H1 (cell line): ENCODE results near the gene ARHGAP28. TPM values are rescaled to one million over a fixed set of nuclear protein-coding genes. Genes with fewer than 3 reads are reported as not detected.

Source experiments
- CTCF ChIA-PET: fragments of 300-600 bp; sonication (Branson Sonifier 250); formaldehyde crosslinking; loops from one replicate; lab custom pipeline; 2021; ENCODE audit not compliant: partially characterized antibody; lab: Charles Lee
- POLR2A ChIA-PET: fragments of 300-600 bp; sonication (Branson Sonifier 250); formaldehyde crosslinking; loops from one replicate; lab custom pipeline; 2021; ENCODE audit warnings: inconsistent platforms; ENCODE audit not compliant: partially characterized antibody; lab: Charles Lee
- DNase-seq, 2 experiments: peaks; one replicate each; pipeline versions ENCODE4 v3.0.0 to v3.0.0-alpha.2; 2010 to 2022; ENCODE audit warnings: low spot score in 2 of 2, low read depth in 1 of 2, mixed read lengths in 1 of 2
- FAIRE-seq: peaks from 2 replicates; lab custom pipeline; 2011; peaks lifted over from hg19 to GRCh38; lab: Jason Lieb, UNC
- H2AFZ ChIP-seq: 2 replicates; pipeline ENCODE4 v1.8.1; 2012; ENCODE audit warnings: low read length, inconsistent platforms
- H2AK5ac ChIP-seq: 2 replicates; pipeline ENCODE4 v1.6.1; 2013; ENCODE audit warnings: low read depth, low read length
- H2BK120ac ChIP-seq: replicated peaks from 2 replicates; pipeline ENCODE3; 2013; ENCODE audit warnings: low read depth, low read length, inconsistent platforms
- H2BK12ac ChIP-seq: 2 replicates; pipeline ENCODE4 v1.6.1; 2013; ENCODE audit warnings: low read depth, low read length
- H2BK15ac ChIP-seq: 2 replicates; pipeline ENCODE4 v1.6.1; 2013; ENCODE audit warnings: low read length
- H2BK20ac ChIP-seq: 2 replicates; pipeline ENCODE4 v1.6.1; 2013; ENCODE audit warnings: low read length
- H2BK5ac ChIP-seq: 2 replicates; pipeline ENCODE4 v1.6.1; 2013; ENCODE audit warnings: low read depth, low read length
- H3K14ac ChIP-seq: 2 replicates; pipeline ENCODE4 v1.6.1; 2013; ENCODE audit warnings: inconsistent platforms; ENCODE audit not compliant: insufficient read length
- H3K18ac ChIP-seq: 2 replicates; pipeline ENCODE4 v1.6.1; 2013; ENCODE audit warnings: low read length; ENCODE audit errors: extremely low read depth
- H3K23ac ChIP-seq: 2 replicates; pipeline ENCODE4 v1.6.1; 2013; ENCODE audit warnings: inconsistent platforms; ENCODE audit not compliant: insufficient read length
- H3K23me2 ChIP-seq: 2 replicates; pipeline ENCODE4 v1.6.1; 2013; ENCODE audit warnings: low read depth, low read length
- H3K27ac ChIP-seq: 2 replicates; pipeline ENCODE4 v1.6.1; 2011; ENCODE audit warnings: low read depth, low read length, inconsistent platforms
- H3K27me3 ChIP-seq, 4 experiments: replicated peaks in 1 of 4; 1 replicate in 1 of 4; 2 replicates in 3 of 4; pipeline versions ENCODE4 v1.6.1 to v1.8.1; 2011 to 2013; ENCODE audit warnings: low read length in 3 of 4, mild to moderate bottlenecking in 3 of 4, inconsistent platforms in 2 of 4, mixed read lengths in 2 of 4, moderate library complexity in 1 of 4; ENCODE audit not compliant: control insufficient read depth in 3 of 4, insufficient read depth in 3 of 4; ENCODE audit errors: extremely low read depth in 1 of 4
- H3K36me3 ChIP-seq, 4 experiments: 2 replicates each; pipeline versions ENCODE4 v1.6.1 to v1.8.1; 2011 to 2013; ENCODE audit warnings: mild to moderate bottlenecking in 4 of 4, low read length in 3 of 4, moderate library complexity in 2 of 4, control low read depth in 1 of 4, inconsistent platforms in 1 of 4; ENCODE audit not compliant: insufficient read depth in 4 of 4, control insufficient read depth in 2 of 4
- H3K4ac ChIP-seq: replicated peaks from 2 replicates; pipeline ENCODE3; 2013; ENCODE audit warnings: low read length, low read depth, mixed read lengths, inconsistent platforms; ENCODE audit not compliant: insufficient read length
- H3K4me1 ChIP-seq, 4 experiments: replicated peaks in 1 of 4; 1 replicate in 1 of 4; 2 replicates in 3 of 4; pipeline versions ENCODE4 v1.6.1 to v1.8.1; 2011 to 2013; ENCODE audit warnings: low read length in 3 of 4, inconsistent platforms in 2 of 4, mixed read lengths in 1 of 4; ENCODE audit not compliant: insufficient read depth in 4 of 4, control insufficient read depth in 3 of 4
- H3K4me2 ChIP-seq, 2 experiments: 2 replicates each; pipeline versions ENCODE4 v1.6.1 to v1.8.1; 2011 to 2013; ENCODE audit warnings: low read depth in 2 of 2, low read length in 2 of 2, control low read depth in 1 of 2, inconsistent platforms in 1 of 2, mild to moderate bottlenecking in 1 of 2; ENCODE audit not compliant: insufficient read depth in 1 of 2
- H3K4me3 ChIP-seq, 4 experiments: fragments of 200-600, 300-600 bp in 1 of 4; sonication (generic), shearing (Covaris generic), sonication (Bioruptor Twin) in 1 of 4; 2 replicates each; pipeline versions ENCODE4 v1.5.1 to v1.8.1; 2011 to 2016; ENCODE audit warnings: low read length in 4 of 4, low read depth in 3 of 4, control low read depth in 2 of 4, inconsistent platforms in 2 of 4, mild to moderate bottlenecking in 2 of 4, mixed read lengths in 1 of 4, moderate library complexity in 1 of 4; ENCODE audit not compliant: insufficient read depth in 2 of 4; ENCODE audit errors: extremely low read depth in 1 of 4
- H3K56ac ChIP-seq: replicated peaks from 2 replicates; pipeline ENCODE3; 2013; ENCODE audit warnings: low read depth, mild to moderate bottlenecking, mixed read lengths, low read length, inconsistent platforms; ENCODE audit not compliant: insufficient read length
- H3K79me1 ChIP-seq: 2 replicates; pipeline ENCODE4 v1.6.1; 2013; ENCODE audit warnings: low read depth, low read length, control low read depth
- H3K79me2 ChIP-seq, 2 experiments: 2 replicates each; pipeline versions ENCODE4 v1.6.1 to v1.8.1; 2012 to 2013; ENCODE audit warnings: low read length in 2 of 2, mild to moderate bottlenecking in 2 of 2, inconsistent platforms in 1 of 2; ENCODE audit not compliant: insufficient read depth in 2 of 2, control insufficient read depth in 1 of 2
- H3K9ac ChIP-seq, 4 experiments: replicated peaks in 1 of 4; 1 replicate in 1 of 4; 2 replicates in 3 of 4; pipeline versions ENCODE4 v1.6.1 to v1.8.1; 2011 to 2013; ENCODE audit warnings: low read depth in 3 of 4, low read length in 3 of 4, control low read depth in 2 of 4, mild to moderate bottlenecking in 2 of 4, moderate library complexity in 2 of 4, inconsistent platforms in 1 of 4; ENCODE audit errors: extremely low read depth in 1 of 4
- H3K9me3 ChIP-seq, 2 experiments: 2 replicates each; pipeline versions ENCODE4 v1.6.1 to v1.8.1; 2012 to 2013; ENCODE audit warnings: mild to moderate bottlenecking in 2 of 2, moderate library complexity in 2 of 2, control low read depth in 1 of 2, inconsistent platforms in 1 of 2, low read depth in 1 of 2, low read length in 1 of 2, mixed read lengths in 1 of 2; ENCODE audit not compliant: insufficient read depth in 2 of 2
- H4K20me1 ChIP-seq, 2 experiments: replicated peaks in 1 of 2; 2 replicates each; pipeline versions ENCODE3 to v1.8.1; 2011 to 2013; ENCODE audit warnings: inconsistent platforms in 2 of 2, low read length in 2 of 2, mild to moderate bottlenecking in 1 of 2; ENCODE audit not compliant: insufficient read depth in 2 of 2, control insufficient read depth in 1 of 2
- H4K5ac ChIP-seq: 2 replicates; pipeline ENCODE4 v1.6.1; 2013; ENCODE audit warnings: low read length, low read depth, mixed read lengths, inconsistent platforms; ENCODE audit not compliant: insufficient read length
- H4K8ac ChIP-seq: 2 replicates; pipeline ENCODE4 v1.8.0; 2013; ENCODE audit warnings: mild to moderate bottlenecking, moderate library complexity, low read length, inconsistent platforms; ENCODE audit not compliant: insufficient read depth; ENCODE audit errors: extremely low read depth
- H4K91ac ChIP-seq: replicated peaks from 2 replicates; pipeline ENCODE3; 2013; ENCODE audit warnings: low read length, mixed read lengths, inconsistent platforms; ENCODE audit not compliant: insufficient read length
- CEBPB ChIP-seq: IDR thresholded peaks from 2 replicates; pipeline ENCODE4 v1.6.1; 2012; ENCODE audit warnings: low read depth, low read length
- GABPA ChIP-seq: IDR thresholded peaks from 2 replicates; pipeline ENCODE4 v1.6.1; 2011; ENCODE audit warnings: mild to moderate bottlenecking, low read length, moderate library complexity, borderline replicate concordance; ENCODE audit not compliant: insufficient read depth
- GTF2F1 ChIP-seq: IDR thresholded peaks from 2 replicates; pipeline ENCODE4 v1.6.1; 2012; ENCODE audit warnings: low read depth, low read length, improper control_type of control experiment, borderline replicate concordance
- JUND ChIP-seq: IDR thresholded peaks from 2 replicates; pipeline ENCODE4 v1.6.1; 2011; ENCODE audit warnings: mild to moderate bottlenecking, improper control_type of control experiment, low read length
- KDM5A ChIP-seq: fragments of 200-600 bp; IDR thresholded peaks from 2 replicates; pipeline ENCODE4 v1.7.1; 2012; ENCODE audit warnings: mild to moderate bottlenecking, low read length, inconsistent platforms, mixed read lengths
- MAFK ChIP-seq: IDR thresholded peaks from 2 replicates; pipeline ENCODE4 v1.6.1; 2012; ENCODE audit warnings: low read depth, mild to moderate bottlenecking, improper control_type of control experiment, low read length
- NRF1 ChIP-seq: IDR thresholded peaks from 2 replicates; pipeline ENCODE4 v1.6.1; 2011; ENCODE audit warnings: mild to moderate bottlenecking, low read depth, low read length, improper control_type of control experiment
- RXRA ChIP-seq: IDR thresholded peaks from 2 replicates; pipeline ENCODE4 v1.6.1; 2011; ENCODE audit warnings: low read depth, mild to moderate bottlenecking, low read length, moderate library complexity; ENCODE audit not compliant: insufficient read depth
- SAP30 ChIP-seq: fragments of 300-600 bp; sonication (generic); IDR thresholded peaks from 2 replicates; pipeline ENCODE4 v1.7.1; 2012; ENCODE audit warnings: low read length, moderate library complexity, mild to moderate bottlenecking, inconsistent platforms; ENCODE audit not compliant: insufficient read depth, insufficient replicate concordance
- TAF1 ChIP-seq: IDR thresholded peaks from 2 replicates; pipeline ENCODE4 v1.6.1; 2011; ENCODE audit warnings: mild to moderate bottlenecking, low read depth, low read length
- ZNF274 ChIP-seq: IDR thresholded peaks from 2 replicates; pipeline ENCODE4 v1.7.0; 2012; ENCODE audit warnings: low read length, borderline replicate concordance; ENCODE audit errors: extremely low read depth
- WGBS, 2 experiments: shearing (Covaris generic) in 1 of 2; methylation state at CpG; one replicate each; pipeline versions ENCODE4 v1.1.6 to v1.1.7; 2013 to 2015; ENCODE audit warnings: low lambda C conversion rate in 2 of 2, mixed read lengths in 2 of 2, inconsistent platforms in 1 of 2, low coverage in 1 of 2, missing lambda C conversion rate in 1 of 2; ENCODE audit not compliant: insufficient replicate concordance in 2 of 2, insufficient coverage in 1 of 2, insufficient read length in 1 of 2; ENCODE audit errors: extremely low coverage in 1 of 2, missing lambda C conversion rate in 1 of 2; 5-methylcytosine and 5-hydroxymethylcytosine counted together
- polyA plus RNA-seq, 7 experiments: library from polyadenylated mRNA; depleted of rRNA in 3 of 7; stranded (reverse) in 5 of 7; unstranded in 2 of 7; fragments of >200 nt in 5 of 7; fragments of 200-250 nt in 2 of 7; gene quantifications; 1 replicate in 5 of 7; 2 replicates in 1 of 7; 4 replicates in 1 of 7; pipeline versions ENCODE4 v1.2.1 to v1.2.3, GENCODE V29; 2011 to 2013; ENCODE audit warnings: missing spikeins in 2 of 7, mixed read lengths in 2 of 7
- total RNA-seq: library from RNA; stranded (reverse); fragmentation: NEBNext Ultra II Directional; extraction: Animal tissue kit (Norgen Biotek cat#: 25700); gene quantifications from 2 replicates; pipeline ENCODE4 v1.2.1, GENCODE V29; 2021
- TF ChIP-seq, protein P1 (sequence below): IDR thresholded peaks from 2 replicates; pipeline ENCODE4 v1.6.1; 2012; ENCODE audit warnings: low read length, inconsistent platforms

The ARHGAP28 gene
- total and polyA plus RNA-seq, 2 of the 8 experiments (the other 6 are each of a cell fraction or from before 2014, with no cell fraction given): 2.9 to 14.4 TPM

DNA sequence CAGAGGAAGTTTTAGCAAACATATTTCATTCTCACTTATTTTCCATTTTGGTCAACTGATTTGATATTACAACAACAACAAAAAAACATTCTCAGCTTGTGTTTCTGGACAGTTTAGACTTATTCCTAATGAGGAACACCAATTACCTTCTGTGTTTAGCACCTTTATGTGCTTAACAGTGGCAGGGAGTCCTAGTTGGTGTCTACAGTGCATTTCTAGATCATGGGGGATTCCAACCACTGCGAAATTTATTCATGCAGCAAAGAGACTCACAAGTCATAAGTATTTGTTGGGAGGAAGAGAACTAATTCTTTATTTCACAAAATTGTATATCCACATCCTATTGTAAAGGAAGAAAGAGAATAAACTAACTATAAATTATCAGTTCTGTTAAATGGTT lies 4.2 kb downstream of the ARHGAP28 start:
- no peak overlapping the region for H3K4me3 ChIP-seq
- TF ChIP-seq JUND: no peak
- no peak for TF ChIP-seq KDM5A
- TF ChIP-seq, protein P1, sequence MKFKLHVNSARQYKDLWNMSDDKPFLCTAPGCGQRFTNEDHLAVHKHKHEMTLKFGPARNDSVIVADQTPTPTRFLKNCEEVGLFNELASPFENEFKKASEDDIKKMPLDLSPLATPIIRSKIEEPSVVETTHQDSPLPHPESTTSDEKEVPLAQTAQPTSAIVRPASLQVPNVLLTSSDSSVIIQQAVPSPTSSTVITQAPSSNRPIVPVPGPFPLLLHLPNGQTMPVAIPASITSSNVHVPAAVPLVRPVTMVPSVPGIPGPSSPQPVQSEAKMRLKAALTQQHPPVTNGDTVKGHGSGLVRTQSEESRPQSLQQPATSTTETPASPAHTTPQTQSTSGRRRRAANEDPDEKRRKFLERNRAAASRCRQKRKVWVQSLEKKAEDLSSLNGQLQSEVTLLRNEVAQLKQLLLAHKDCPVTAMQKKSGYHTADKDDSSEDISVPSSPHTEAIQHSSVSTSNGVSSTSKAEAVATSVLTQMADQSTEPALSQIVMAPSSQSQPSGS: no peak
- no peak for TF ChIP-seq RXRA
- no peak for TF ChIP-seq TAF1
- TF ChIP-seq GABPA: no peak
- TF ChIP-seq CEBPB: no peak
- no peak for TF ChIP-seq MAFK
- TF ChIP-seq GTF2F1: no peak
- no peak for TF ChIP-seq NRF1
- TF ChIP-seq SAP30: no peak
- no peak for TF ChIP-seq ZNF274

More for the DNA sequence above, 4.2 kb downstream of the ARHGAP28 start:
- H3K36me3 ChIP-seq: no peaks in the 10 kb centered on the region
- H2BK15ac ChIP-seq: no peak overlapping the region
- H3K4me2 ChIP-seq: no peak overlapping the region
- ChIA-PET CTCF (interaction anchor here (0.6 to 3.0 kb wide), 12 partner anchors 9 to 160 kb away, joined by 3 to 23 read pairs (median 3); no protein-coding TSS in a partner anchor), POLR2A (interaction anchor here (2.5 kb wide), 1 partner anchor 18 kb away, joined by 9 read pairs; no protein-coding TSS in a partner anchor)
- peaks cover under 1 to 15% (median 8%) of the 10 kb centered on the region in 4 experiments; a peak in 4 of 7 replicates for H3K4me1 ChIP-seq
- H2BK120ac ChIP-seq: no peak overlapping the region
- no peak overlapping the region for H2AK5ac ChIP-seq
- no peak overlapping the region for H3K18ac ChIP-seq
- H3K23ac ChIP-seq: no peak overlapping the region
- H2BK12ac ChIP-seq: no peak overlapping the region
- peaks cover 2% of the 10 kb centered on the region; the same call in 1 of the 2 replicates for H3K23me2 ChIP-seq
- DNase-seq (no peak), FAIRE-seq (no peak)
- no peak overlapping the region for H4K8ac ChIP-seq
- H3K79me2 ChIP-seq: no peaks in the 10 kb centered on the region; a peak in 1 of 4 replicates
- H4K5ac ChIP-seq: no peak overlapping the region
- H3K79me1 ChIP-seq: no peaks in the 10 kb centered on the region
- no peak overlapping the region for H2BK20ac ChIP-seq
- no peak overlapping the region for H3K4ac ChIP-seq
- H2BK5ac ChIP-seq: no peak overlapping the region
- H4K20me1 ChIP-seq: no peaks in the 10 kb centered on the region
- no peak overlapping the region for H3K14ac ChIP-seq
- H3K27ac ChIP-seq: no peak overlapping the region
- no peak overlapping the region for H3K56ac ChIP-seq
- no peak overlapping the region for H4K91ac ChIP-seq
- H3K9ac ChIP-seq: no peak overlapping the region
- no peak overlapping the region for H2AFZ ChIP-seq
- H3K27me3 ChIP-seq: no peaks in the 10 kb centered on the region
- WGBS, 2 experiments: 91% methylated on average over 1 of the region's 1 CpG; no CpG with 5 or more reads in 1 of the 2 experiments
- no peaks in the 10 kb centered on the region for H3K9me3 ChIP-seq
